Measurements from ENCODE around the gene POLD3.

Gene POLD3

DNA sequence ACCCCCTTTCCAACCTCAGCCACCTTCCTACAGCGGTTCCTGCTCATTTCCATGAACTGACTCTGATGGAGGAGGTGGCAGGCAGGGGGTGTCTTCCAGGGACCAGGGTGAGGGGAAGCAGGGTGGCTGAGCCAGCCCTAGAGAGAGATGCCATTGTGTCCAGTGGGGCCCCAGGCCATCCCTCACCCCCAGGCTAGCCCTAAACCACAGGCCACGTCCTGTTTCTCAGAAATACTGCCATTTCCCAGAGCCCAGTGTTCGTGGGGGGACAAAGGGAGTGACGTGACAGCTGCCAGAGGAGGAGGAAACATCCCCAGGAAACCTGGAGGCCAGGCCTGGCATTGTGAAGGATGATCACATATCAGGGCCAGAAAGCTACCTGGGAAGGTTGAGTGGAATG lies 99.4 kb downstream of the POLD3 start:
- DNase-seq (ENCODE audit: low read depth), result no peak
